Neutrophil (primary cell): Measurements from ENCODE around the gene COX17.

Source experiments
- H3K27ac ChIP-seq: fragments of 200-600 bp; sonication (generic); 2 replicates; pipeline ENCODE4 v1.5.1; 2016; ENCODE audit warnings: mild to moderate bottlenecking, moderate library complexity
- H3K27me3 ChIP-seq: fragments of 200-600 bp; sonication (generic); 2 replicates; pipeline ENCODE4 v1.6.0; 2016; ENCODE audit warnings: mild to moderate bottlenecking
- H3K36me3 ChIP-seq: fragments of 200-600 bp; sonication (generic); 2 replicates; pipeline ENCODE4 v1.5.1; 2017
- H3K4me1 ChIP-seq, 2 experiments: fragments of 200-600 bp in 1 of 2; sonication (generic) in 1 of 2; 1 replicate in 1 of 2; 2 replicates in 1 of 2; pipeline versions ENCODE4 v1.5.1 to v1.6.1; 2013 to 2016; ENCODE audit warnings: low read depth in 1 of 2, low read length in 1 of 2, mild to moderate bottlenecking in 1 of 2, moderate library complexity in 1 of 2; ENCODE audit not compliant: control insufficient read depth in 1 of 2, insufficient read depth in 1 of 2
- H3K4me3 ChIP-seq, 2 experiments: fragments of 200-600 bp in 1 of 2; sonication (generic) in 1 of 2; 1 replicate in 1 of 2; 2 replicates in 1 of 2; pipeline ENCODE4 v1.5.1; 2013 to 2016; ENCODE audit warnings: low read depth in 1 of 2, low read length in 1 of 2, mild to moderate bottlenecking in 1 of 2, moderate library complexity in 1 of 2
- H3K9me3 ChIP-seq: fragments of 200-600 bp; sonication (generic); 2 replicates; pipeline ENCODE4 v1.5.1; 2016
- CTCF ChIP-seq: fragments of 200-600 bp; sonication (generic); IDR thresholded peaks from 2 replicates; pipeline ENCODE4 v1.5.1; 2016; ENCODE audit warnings: antibody characterized with exemption

The COX17 gene

GRCh38 chr3:119636249-119636648 is 41.0 kb downstream of the COX17 start:
- peaks cover 13 to 17% of the 10 kb centered on the region in 2 experiments for H3K4me1 ChIP-seq
- H3K9me3 ChIP-seq = no peaks in the 10 kb centered on the region
- no peaks in the 10 kb centered on the region for H3K27me3 ChIP-seq
- no peak overlapping the region for H3K4me3 ChIP-seq
- H3K27ac ChIP-seq = no peak overlapping the region
- TF ChIP-seq CTCF = no peak
- H3K36me3 ChIP-seq = no peaks in the 10 kb centered on the region

GRCh38 chr3:119635719-119636118 is 41.5 kb downstream of the COX17 start:
- no peak overlapping the region for H3K4me3 ChIP-seq
- H3K36me3 ChIP-seq = no peaks in the 10 kb centered on the region
- H3K9me3 ChIP-seq = no peaks in the 10 kb centered on the region
- no peak overlapping the region for H3K27ac ChIP-seq
- no peaks in the 10 kb centered on the region for H3K27me3 ChIP-seq
- H3K4me1 ChIP-seq = peaks cover 15 to 19% of the 10 kb centered on the region in 2 experiments
- no peak for TF ChIP-seq CTCF

GRCh38 chr3:119632829-119633228 is 44.4 kb downstream of the COX17 start:
- H3K9me3 ChIP-seq = no peaks in the 10 kb centered on the region
- no peak for TF ChIP-seq CTCF
- no peaks in the 10 kb centered on the region for H3K36me3 ChIP-seq
- peaks cover 11 to 23% of the 10 kb centered on the region in 2 experiments for H3K4me1 ChIP-seq
- H3K27ac ChIP-seq = no peak overlapping the region
- no peak overlapping the region for H3K4me3 ChIP-seq
- H3K27me3 ChIP-seq = no peaks in the 10 kb centered on the region

- H3K4me3 ChIP-seq = no peak overlapping the region
- TF ChIP-seq CTCF = no peak
- no peaks in the 10 kb centered on the region for H3K9me3 ChIP-seq
- no peaks in the 10 kb centered on the region for H3K27me3 ChIP-seq
- no peak overlapping the region for H3K27ac ChIP-seq
- peaks cover 14 to 24% of the 10 kb centered on the region in 2 experiments for H3K4me1 ChIP-seq
- H3K36me3 ChIP-seq = no peaks in the 10 kb centered on the region
Measured at GRCh38 chr3:119632216-119632615, 45.0 kb downstream of the COX17 start.

GRCh38 chr3:119631516-119631915 is 45.7 kb downstream of the COX17 start:
- no peaks in the 10 kb centered on the region for H3K27me3 ChIP-seq
- no peaks in the 10 kb centered on the region for H3K36me3 ChIP-seq
- no peak overlapping the region for H3K4me3 ChIP-seq
- H3K9me3 ChIP-seq = no peaks in the 10 kb centered on the region
- TF ChIP-seq CTCF = no peak
- peaks cover 14 to 24% of the 10 kb centered on the region in 2 experiments for H3K4me1 ChIP-seq
- peak overlapping the region; percentile 61 for H3K27ac ChIP-seq

- TF ChIP-seq CTCF = no peak
- Histone ChIP-seq H3K27me3 (no peaks in the 10 kb centered on the region), H3K36me3 (no peaks in the 10 kb centered on the region), H3K4me1 (peaks cover 14 to 24% of the 10 kb centered on the region in 2 experiments), H3K9me3 (no peaks in the 10 kb centered on the region), H3K27ac (peak overlapping the region; percentile 61), H3K4me3 (no peak overlapping the region)
Measured at GRCh38 chr3:119630880-119631329, 46.3 kb downstream of the COX17 start.
